Iris pigment epithelial cell (primary cell): ENCODE data around the gene MCRIP2.

ENCODE experiments used
- DNase-seq: peaks from one replicate; pipeline ENCODE4 v3.0.0-alpha.2; 2011; ENCODE audit warnings: low read depth

Gene MCRIP2

DNA sequence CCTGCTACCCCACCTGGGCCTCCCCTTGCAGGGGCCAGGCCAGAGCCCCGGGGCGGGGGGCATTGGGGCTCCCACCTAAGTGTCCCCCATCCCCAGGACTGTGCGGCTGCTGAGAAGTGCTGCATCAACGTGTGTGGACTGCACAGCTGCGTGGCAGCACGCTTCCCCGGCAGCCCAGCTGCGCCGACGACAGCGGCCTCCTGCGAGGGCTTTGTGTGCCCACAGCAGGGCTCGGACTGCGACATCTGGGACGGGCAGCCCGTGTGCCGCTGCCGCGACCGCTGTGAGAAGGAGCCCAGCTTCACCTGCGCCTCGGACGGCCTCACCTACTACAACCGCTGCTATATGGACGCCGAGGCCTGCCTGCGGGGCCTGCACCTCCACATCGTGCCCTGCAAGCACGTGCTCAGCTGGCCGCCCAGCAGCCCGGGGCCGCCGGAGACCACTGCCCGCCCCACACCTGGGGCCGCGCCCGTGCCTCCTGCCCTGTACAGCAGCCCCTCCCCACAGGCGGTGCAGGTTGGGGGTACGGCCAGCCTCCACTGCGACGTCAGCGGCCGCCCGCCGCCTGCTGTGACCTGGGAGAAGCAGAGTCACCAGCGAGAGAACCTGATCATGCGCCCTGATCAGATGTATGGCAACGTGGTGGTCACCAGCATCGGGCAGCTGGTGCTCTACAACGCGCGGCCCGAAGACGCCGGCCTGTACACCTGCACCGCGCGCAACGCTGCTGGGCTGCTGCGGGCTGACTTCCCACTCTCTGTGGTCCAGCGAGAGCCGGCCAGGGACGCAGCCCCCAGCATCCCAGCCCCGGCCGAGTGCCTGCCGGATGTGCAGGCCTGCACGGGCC, 8.9 kb upstream of the MCRIP2 start:
- no peak for DNase-seq

DNA sequence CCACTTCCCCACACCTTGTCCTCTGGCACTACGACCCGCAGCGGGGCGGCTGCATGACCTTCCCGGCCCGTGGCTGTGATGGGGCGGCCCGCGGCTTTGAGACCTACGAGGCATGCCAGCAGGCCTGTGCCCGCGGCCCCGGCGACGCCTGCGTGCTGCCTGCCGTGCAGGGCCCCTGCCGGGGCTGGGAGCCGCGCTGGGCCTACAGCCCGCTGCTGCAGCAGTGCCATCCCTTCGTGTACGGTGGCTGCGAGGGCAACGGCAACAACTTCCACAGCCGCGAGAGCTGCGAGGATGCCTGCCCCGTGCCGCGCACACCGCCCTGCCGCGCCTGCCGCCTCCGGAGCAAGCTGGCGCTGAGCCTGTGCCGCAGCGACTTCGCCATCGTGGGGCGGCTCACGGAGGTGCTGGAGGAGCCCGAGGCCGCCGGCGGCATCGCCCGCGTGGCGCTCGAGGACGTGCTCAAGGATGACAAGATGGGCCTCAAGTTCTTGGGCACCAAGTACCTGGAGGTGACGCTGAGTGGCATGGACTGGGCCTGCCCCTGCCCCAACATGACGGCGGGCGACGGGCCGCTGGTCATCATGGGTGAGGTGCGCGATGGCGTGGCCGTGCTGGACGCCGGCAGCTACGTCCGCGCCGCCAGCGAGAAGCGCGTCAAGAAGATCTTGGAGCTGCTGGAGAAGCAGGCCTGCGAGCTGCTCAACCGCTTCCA, 8.1 kb upstream of the MCRIP2 start:
- no peak for DNase-seq

DNA sequence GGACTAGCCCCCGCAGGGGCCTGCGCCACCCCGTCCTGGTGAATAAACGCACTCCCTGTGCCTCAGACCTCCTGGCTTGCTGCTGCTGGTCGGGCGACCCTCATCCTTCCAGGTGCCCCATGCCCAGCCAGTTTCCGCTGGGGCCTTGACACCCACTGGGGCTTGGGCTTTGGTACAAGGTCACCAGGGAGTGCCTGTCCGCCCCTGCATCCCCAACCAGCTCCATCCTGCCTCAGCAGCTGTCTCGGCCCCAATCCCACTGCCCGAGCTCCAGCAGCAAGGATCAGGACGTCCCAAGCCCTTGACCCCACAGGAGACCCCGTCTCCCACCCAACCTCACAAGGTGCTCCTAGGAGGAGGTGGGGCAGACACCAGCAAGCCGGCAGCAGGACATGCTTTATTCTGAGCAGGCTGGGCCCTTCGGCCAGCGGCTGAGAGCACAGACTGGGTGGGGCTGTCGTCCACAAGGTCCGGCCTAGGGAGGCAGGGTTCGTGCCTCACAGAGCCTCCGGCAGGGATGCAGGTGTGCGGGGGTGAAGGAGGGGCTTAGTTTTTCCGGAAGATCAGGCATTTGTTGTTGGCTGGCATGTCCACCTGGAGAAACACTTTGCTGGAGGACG, 7.5 kb upstream of the MCRIP2 start:
- DNase-seq = no peak

DNA sequence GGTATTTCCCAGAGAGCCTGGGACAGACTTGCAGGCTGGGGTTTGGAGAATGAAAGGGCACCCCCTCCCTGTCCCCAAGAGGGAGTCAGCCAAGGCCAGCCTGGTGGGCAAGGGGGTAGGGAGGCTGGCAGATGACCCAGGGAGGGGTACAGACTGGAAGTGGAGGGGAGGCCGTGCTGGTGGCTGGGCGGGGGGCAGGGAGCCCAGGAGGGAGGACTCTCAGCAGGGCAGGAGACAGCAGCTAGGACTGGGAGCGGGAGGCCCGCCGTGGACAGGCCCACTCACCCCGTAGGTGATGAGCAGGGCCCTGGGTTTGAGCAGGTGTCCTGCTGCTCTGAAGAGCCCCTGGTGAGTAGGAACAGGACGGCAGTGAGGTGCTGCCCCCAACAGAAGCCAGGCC, 6.6 kb upstream of the MCRIP2 start:
- DNase-seq = no peak

DNA sequence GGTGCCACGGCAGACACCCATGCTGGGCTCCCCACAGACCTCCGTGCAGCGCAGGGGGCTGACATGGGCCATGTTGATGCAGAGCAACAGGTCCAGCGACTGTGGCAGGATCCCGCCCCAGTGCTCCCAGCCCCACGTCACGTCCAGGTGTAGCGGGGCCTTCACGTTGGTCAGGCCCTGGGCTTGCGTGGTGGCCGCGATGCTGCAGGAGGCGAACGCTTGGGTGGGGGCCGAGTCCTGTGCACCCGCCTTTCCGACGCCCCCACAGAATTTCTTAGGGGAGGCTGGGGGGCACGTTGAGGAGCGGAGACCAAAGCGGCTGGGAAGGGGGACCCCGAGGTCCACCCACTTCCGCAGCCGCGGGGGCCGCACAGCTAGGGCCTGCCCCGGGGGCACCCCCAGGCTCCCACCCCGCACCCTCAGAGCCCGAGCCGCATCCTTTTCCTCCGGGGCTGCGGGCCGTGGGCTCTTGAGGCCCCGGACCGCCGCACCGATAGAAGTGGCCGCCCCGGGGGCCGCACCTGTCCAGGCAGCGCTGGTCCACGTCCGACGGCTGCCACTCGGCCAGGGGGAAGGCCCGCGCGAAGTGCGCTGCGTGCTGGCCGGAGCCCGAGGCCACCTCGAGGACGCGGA, 5.9 kb upstream of the MCRIP2 start:
- DNase-seq = no peak

DNA sequence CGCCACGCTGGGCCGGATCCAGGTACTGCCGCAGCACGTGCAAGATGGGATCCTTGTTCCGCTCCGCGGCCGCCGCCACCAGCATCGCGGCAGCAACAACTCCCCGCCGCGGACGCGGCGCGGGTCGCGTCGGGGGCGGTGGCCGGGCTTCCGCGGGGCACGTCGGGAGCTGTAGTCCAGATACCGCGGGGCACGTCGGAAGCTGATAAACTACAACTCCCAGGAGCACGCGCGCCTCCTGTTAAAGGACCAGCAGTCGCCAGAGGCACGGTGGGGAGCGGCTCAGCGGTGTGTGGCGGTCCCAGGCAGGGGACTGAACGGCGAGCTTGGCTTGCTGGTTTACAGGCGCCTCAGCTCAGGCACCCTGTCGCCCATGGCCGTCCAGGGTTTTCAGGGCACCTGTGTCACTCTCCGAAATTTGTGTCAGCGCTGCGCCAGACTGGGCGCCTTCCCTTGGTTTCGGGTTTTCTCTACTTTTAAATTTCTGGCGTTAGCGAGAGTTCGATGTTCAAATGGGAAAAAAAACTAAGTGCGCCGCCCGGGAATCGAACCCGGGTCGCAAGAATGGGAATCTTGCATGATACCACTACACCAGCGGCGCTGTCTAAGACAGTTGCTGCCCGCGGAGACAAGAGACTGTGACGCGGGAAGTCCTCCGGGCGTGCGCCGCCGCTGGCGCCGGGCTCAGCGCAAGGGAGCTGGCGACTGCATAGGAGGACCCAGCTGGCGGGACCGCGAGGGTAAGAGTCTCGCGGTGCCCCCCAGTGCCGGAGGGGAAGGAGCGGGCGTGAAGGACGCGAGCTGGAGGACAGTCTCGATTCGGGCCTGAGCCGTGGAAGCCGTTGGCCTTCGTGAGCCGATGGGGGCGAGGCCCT, 5.2 kb upstream of the MCRIP2 start, which contains the start of gene METTL26:
TSS of gene METTL26 (minus strand) at position 100 of the 875 bp plus-strand sequence. CDS start at position 85, 15 bp downstream.
- DNase-seq = peak; percentile 94

DNA sequence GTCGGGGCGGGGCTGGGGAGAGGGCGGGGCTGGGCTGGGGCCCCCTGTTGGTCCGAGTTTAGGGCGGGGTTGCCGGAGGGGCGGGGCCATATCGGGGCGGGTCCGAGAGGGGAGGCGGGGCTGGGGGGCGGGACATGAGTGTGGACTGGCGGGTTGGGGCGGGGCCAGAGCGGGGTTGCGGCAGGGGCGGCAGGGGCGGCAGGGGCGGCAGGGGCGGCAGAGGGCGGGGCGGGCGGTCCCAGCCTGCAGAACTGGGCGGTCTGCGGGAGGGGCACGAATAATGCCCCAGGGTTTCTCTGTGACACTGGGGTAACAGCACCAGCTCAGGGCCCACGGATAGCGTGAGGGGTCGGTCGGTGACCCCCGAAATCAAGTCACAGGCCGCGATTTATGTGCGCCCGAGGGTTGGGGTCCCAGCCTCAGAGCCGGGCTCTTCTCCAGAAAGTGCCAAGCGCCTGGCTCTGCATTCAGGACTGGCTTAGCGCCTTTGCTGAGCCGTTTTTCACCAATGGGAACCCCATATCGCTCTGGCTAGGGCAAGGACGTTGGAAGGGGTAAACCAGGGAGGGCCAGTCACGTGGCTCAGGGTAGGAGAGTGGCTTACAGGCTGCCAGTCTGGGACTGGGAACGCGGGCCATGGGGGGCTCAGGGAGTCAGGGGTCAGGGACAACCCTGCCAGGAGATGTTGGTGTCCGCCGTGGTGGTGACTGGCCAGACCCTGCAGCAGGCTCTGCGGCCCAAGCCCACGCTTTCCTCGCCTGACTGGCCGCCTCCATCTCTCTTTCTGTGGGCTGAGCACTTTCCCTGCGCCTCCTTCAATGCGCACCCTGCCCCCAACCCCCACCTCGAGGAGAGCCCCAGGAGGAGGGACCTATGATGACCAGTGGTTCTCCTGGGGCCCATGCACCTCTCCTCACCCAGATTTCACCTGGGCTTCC, 4.3 kb upstream of the MCRIP2 start:
- peak; percentile 82 for DNase-seq

DNA sequence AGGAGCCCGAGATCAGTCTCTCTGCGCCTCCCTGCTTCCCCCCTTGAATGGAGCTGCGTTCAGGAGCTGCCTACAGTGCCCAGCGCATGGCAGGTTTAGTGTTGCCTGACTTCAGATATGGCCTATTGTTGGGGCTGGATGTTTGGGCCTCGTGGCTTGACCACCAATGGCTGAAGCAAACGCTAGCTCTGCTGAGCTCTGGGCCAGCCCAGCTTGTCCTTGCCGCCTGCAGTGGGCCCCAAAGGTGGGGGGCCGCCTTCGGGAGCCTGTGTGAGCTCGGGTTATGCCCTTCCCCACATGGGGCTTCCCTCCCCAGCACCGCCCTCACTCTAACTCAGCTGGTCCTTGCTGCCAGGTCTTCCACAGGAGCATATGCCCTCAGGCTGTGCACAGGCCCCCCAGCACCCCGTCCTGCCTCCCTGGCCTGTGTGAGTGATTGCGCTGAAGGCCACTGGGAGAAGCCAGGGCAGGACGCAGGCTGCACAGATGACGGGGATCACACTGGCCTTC, 3.5 kb upstream of the MCRIP2 start:
- no peak for DNase-seq

DNA sequence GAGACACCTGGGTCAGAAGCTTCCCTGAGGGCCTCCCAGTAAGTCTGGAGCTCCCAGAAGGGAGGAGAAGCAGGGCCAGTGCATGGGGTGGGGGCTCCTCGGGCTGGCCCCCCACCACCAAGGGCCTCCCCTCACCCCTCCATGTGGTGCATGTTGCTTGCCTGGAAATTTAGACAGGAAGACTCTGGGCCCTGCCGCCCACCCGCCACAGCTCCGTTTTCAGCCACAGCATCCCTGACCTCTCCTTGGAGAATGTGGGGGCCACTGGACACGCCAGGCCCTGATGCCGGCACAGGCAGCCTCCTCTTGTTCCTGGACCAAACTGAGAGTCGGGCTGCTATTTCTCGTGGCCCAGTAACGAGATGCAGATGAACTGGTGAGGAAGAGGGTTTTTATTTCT, 2.8 kb upstream of the MCRIP2 start:
- no peak for DNase-seq

DNA sequence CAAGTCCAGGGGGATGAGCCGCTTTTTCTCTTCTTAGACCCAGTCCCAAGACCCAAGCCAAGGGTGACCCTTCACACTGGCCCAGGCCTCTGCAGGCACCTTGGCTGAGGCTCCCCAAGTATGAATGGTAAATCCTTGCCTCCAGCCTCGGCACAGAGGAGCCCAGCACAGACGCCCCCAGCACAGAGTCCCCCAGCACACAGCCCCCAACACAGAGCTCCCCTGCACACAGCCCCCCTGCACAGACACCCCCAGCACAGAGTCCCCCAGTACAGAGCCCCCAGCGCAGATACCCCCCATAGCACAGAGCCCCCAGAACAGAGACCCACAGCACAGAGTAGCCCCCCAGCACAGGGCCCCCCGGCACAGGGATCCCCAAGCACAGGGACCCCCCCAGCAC, 1.0 kb upstream of the MCRIP2 start:
- no peak for DNase-seq

DNA sequence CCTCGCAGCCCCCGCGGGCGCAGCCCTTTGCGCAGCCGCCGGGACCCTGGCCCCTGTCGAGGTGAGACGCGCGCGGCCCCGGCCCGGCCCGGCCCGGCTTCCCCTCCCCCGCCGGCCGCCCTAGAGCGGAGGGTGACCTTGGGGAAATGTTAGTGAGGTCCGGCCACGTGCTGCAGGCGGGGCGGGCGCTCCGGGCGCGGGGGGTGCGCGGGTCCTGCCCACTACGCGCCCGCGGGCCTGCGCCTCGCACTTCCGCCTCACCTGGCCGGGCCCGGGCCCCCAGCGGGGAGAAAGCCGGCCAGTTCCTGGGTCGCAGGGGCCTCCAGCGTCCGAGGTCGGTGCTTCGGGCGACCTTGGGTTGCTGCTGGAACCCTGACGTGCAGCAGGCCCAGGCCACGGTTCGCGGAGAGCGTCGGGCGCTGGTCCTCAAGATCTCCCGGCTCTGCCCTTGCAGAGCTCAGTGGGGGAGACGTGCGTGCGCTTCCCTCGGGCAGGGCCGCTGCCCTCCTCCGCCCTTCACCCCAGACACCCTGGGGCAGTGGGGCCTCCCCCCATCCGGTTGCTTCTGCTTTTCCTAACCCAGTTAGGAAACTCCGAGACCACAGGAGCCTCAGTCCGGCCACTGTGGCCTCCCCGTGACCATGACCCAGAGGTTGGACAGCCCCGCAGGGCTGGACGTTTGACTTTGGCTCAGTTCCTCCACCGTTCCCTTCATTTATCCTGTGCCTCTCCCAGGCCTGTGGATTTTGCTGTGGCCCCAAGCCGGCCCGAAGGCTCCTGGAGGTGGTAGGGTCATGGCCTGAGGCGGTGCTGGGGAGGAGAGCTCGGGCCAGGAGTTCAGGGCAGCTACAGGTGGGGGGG, 791 bp downstream of the MCRIP2 start:
- DNase-seq = peak; percentile 33

DNA sequence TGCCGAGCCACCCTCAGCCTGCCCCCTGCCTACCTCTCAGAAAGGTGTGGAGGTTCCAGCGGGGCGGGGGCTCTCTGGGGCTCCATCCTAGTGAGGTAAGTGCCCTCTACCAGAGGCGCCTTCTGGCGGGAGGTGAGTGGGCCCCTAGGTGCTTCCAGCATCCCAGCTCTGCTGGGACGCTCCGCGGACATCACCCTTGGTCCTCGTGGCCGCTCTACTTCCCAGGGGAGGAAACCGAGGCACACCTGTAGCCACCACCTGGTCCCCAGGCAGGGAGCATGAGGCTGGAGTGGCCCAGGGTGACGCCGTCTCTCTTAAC, 1.4 kb downstream of the MCRIP2 start:
- DNase-seq = no peak

DNA sequence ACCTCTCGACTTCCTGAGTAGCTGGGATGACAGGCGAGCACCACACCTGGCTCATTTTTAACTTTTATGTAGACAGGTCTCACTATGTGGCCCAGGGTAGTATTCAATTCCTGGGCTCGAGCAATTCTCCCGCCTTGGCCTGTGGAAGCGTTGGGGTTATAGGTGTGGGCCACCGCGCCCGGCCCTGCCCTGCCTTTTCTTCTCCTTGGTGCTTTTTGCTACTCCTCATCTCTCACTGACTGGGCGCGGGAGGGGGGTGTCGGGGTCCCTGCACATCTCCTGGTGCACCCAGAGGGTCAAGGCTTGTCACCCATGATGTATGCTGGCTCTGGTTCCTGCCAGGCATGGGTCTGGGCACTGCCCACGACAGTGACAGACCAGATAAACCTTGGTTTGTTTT, 2.9 kb downstream of the MCRIP2 start:
- DNase-seq = no peak

DNA sequence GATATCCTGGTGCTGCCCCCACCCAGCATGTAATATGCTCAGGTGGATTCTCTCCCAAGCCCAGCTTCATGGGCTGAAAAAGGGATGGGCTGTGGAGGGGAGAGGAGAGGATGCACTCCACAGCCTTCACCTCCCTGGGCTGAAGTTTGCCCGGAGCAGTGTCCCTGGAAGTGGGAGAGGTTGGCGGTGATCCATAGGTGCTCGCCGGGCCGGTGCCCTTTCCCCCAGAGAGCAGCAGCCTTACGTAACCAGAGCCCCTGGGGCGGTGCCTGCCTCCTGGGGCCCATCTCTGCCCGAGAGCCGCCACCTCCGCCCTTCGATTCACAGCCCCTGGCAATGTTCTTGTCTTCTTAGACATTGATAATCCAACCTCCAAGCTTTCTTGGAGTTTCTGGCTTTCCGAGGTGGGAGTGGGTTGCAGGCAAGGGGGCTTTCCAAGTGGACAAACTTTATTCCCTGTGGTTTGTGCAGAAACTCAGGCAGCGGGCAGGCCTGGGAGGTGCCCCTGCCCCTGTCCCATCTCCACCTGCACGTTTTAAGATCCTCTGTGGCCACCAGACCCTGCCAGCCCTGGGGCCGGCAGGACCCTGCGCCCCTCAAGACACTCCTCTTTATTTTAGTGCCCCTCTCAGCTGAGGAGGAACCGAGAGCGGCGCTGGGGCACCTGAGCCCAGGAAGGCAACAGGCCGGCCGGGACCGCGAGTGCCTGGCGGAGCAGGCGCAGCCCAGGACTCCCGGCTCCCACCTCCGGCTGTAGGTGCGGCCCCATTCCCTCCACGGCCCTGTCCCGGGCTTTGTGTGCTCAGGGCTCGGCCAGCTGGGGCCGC, 4.4 kb downstream of the MCRIP2 start:
- no peak for DNase-seq

DNA sequence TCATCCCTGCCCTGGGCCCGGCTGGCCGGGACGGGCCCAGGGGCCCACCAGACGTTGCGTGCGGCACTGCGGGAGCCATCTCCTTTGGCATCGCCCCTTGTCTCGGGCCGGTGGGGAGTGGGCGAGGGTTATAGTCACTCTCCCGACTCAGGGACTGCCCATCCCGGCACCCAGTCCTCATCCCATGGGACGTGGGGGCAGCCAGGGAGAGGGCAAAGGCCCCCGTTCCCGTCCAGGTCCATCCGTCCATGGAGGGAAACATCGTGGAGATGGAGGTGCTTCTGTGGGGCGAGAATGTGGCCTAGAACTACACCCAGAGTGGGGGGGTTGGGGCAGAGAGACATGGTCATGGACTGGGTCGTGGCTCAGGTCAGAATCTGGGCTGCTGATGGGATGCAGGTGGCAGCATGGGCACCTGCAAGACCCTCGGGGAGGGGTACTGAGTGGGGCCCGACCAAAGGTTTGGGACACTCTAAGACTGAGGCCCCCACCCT, 5.1 kb downstream of the MCRIP2 start:
- DNase-seq = no peak

DNA sequence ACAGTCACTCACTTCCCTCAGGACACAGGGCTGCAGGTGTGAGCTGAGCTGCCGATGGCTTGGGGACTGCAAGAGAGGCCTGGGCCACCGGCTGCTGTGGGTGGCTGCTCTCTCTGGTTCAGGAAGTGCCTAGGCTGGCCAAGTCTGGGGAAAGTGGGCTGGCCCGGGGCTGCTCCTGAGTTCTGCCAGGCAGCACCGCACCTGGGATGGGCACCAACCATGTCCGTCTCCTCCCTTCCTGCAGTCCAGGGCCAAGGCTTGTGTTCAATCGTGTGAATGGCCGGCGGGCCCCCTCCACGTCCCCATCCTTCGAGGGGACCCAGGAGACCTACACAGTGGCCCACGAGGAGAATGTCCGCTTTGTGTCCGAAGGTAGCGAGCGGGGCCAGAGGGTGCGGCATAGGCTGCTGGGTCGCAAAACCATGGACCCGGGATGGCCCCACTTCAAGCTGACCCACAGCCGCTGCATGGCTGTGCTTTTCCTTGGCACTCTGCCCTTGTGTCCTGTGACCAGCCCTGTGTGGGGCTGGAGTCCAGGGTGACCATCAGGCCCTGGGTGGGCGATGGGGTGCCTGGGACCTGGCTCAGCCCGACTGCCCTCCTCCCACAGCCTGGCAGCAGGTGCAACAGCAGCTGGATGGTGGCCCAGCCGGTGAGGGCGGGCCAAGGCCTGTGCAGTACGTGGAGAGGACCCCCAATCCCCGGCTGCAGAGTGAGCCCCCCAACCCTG, 5.7 kb downstream of the MCRIP2 start:
- no peak for DNase-seq

DNA sequence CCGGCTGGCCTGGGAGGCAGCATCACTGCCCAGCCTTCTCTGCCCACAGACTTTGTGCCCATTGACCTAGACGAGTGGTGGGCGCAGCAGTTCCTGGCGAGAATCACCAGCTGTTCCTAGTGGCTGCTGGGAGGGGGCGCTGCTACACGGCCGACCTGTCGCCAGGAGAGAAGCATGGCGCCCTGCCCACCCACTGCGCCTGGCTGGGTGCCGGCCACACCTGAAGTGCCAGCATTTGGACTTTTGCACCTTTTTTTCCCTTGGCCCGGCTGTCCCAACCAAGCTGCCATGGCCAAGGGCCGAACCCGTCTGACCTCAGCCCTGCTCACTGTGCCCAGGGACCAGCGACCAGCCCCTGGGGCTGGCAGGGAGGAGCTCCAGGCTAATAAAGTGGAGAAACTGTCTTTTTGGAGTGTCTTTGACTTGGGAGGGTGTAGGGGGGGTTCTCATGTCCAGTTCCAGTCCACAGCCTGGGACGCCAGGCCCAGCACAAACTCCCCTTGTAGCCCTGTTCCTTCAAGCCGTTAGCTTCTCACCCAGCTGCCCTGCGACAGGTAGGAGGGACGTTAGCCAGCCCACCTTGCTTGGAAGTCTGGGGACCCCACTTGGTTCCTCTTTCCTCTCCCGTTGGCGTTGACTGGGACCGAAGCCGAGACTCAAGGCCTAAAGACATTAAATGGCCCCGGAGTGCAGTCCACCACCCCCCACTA, 6.6 kb downstream of the MCRIP2 start:
- DNase-seq = no peak
